ENCODE measurements around the gene MYL6.
A peak's percentile ranks its signal among the peaks of the same experiment; 100 is the strongest.
"Not testable (repeated sequence)": the region's sequence is repeated elsewhere in the genome, so short reads cannot be mapped to it uniquely, and the experiment has no call there.

The MYL6 gene

GRCh38 chr12:56158029-56158925 lies at the start of gene MYL6:
Gene MYL6, plus strand, starts transcription at chr12:56158359. Its CDS starts 43 bp downstream, at chr12:56158402.
- DNase-seq, result peak; percentile 86

DNA sequence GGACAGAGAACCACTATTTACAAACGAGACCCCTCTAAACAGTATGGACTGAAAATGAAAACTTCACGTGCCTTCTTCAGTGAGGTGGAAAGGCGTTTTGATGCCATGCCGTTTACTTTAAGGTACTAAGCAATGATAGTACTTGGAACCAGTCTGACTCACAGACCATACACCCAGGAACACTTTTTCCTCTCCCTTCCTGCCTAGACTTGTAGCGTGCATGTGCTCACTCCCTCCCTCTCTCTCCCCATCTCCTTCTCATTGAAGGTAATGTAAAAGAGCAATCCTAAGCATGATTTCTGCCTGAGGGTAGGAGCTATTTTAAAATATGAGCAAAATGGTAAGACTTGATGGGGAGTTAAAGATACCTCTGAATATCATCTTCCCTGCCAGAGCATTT lies 47.6 kb upstream of the MYL6 start:
- DNase-seq, result no peak

DNA sequence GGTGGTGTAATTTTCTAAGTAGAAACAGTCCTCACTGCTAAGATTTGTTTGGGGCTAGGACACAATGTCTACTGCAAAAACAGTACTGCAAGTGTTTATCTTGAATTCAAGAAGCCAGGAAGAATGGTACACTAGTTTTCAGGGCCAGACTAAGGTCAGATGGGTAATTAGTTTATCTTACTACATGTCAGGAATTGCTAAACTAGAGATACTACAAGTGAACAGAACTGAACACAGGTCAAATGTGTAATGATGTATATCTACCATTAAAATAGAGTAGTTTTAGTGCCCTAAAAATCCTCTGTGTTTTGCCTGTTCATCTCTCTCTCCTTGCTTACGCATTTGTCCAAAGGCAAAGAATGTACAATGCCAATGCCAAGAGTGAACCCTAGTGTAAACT lies 44.1 kb upstream of the MYL6 start:
- no peak for DNase-seq

GRCh38 chr12:56115329-56115728 lies 42.8 kb upstream of the MYL6 start:
- DNase-seq, result no peak

DNA sequence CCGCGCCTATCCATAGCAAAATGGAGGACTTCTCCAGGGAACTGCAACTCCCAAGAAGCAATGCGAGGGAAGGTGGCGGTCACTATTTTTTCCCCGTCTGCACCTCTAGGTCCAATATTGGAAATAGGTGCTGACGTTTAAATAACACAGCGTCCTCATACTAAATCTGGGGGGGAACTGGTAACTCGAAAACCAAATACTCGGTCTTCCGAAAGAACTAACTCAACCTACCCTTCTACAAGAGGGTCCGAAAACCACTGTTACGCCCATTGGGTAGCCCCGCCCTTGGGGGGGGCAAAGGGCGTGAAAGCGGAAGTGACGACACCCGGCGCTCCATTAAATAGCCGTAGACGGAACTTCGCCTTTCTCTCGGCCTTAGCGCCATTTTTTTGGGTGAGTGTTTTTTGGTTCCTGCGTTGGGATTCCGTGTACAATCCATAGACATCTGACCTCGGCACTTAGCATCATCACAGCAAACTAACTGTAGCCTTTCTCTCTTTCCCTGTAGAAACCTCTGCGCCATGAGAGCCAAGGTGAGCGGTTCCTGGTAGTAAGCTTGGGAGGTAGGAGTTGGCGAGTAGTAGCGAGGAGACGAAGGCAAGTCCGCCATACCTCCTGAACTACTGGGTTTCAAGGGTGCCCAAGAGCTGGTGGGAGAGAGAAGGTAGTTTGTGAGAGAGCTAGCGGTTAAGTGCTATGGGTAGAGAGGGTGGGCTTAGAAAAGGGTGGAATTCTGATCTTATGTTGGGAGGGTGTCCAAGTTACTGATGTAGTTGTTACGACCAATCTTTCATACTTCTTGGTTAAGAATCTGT lies 41.7 kb upstream of the MYL6 start, which contains the start of gene RPL41:
Gene RPL41 (plus strand): TSS at position 367 of the 815 bp plus-strand sequence.
- DNase-seq, result peak; percentile 88

DNA sequence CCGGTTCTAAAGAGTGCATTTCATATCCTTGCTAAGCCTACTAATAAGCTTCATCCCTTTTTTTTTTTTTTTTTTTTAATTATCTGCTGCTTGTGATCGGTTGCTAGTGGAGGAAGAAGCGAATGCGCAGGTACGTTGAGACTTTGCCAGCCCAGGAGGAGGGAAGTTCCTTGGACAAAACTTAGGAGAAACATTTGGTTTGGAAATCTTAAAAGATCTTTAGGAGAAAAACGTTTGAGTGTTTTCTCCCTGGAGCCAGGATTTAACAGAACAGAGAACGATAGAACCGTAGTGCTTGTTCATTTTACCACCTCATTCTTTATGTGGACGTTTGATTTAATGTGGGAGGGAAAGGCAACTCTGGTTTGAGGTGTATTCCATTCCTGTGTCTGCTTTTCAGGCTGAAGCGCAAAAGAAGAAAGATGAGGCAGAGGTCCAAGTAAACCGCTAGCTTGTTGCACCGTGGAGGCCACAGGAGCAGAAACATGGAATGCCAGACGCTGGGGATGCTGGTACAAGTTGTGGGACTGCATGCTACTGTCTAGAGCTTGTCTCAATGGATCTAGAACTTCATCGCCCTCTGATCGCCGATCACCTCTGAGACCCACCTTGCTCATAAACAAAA lies 41.0 kb upstream of the MYL6 start:
- DNase-seq, result not testable (repeated sequence)

GRCh38 chr12:56117778-56118687 lies 40.1 kb upstream of the MYL6 start, which contains the start of gene ZC3H10:
Gene ZC3H10, plus strand, starts transcription at chr12:56118266. Its CDS starts 2,297 bp downstream, at chr12:56120563.
- DNase-seq, result peak; percentile 91

- no peak for DNase-seq
Observed at GRCh38 chr12:56118688-56119357, 39.3 kb upstream of the MYL6 start.

GRCh38 chr12:56119361-56119796 lies 38.8 kb upstream of the MYL6 start:
- DNase-seq, result peak; percentile 59

DNA sequence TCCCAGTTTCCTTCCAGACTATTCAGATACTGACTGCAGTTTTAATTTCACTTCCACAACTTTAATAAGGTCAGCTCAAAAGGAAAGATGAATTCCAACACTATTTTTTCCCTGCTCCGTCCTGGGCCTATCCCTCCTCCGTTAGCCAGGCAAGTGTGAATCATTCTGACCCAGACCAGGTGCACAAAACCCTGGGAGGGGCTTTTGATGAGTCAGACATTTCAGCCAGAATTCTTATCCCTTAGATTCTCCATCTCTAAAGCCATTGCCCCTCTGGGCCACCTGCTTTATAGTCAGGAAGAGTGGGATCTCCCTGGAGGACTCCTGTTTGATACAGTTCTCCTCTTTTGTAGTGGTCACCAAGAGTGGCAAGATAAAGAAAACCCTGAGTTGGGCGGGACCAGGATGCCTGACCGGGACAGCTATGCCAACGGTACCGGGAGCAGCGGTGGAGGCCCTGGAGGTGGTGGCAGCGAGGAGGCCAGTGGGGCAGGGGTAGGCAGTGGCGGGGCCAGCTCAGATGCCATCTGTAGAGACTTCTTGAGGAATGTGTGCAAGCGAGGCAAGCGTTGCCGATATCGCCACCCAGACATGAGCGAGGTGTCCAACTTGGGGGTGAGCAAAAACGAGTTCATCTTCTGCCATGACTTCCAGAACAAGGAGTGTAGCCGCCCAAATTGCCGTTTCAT lies 37.9 kb upstream of the MYL6 start:
- DNase-seq, result no peak

DNA sequence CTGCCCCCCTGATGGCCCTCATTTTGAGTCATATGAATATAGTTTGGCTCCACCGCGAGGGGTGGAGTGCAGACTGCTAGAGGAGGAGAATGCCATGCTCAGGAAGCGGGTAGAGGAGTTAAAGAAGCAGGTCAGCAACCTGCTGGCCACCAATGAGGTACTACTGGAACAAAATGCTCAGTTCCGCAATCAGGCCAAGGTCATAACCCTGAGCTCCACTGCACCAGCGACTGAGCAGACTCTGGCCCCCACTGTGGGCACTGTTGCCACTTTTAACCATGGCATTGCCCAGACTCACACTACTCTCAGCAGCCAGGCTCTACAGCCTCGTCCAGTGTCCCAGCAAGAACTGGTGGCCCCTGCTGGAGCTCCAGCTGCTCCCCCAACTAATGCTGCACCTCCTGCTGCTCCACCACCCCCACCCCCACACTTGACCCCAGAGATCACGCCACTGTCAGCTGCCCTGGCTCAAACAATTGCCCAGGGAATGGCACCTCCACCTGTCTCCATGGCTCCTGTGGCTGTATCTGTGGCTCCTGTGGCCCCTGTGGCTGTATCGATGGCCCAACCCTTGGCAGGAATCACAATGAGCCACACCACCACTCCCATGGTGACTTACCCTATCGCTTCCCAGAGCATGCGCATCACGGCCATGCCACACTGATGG lies 36.8 kb upstream of the MYL6 start:
- no peak for DNase-seq

DNA sequence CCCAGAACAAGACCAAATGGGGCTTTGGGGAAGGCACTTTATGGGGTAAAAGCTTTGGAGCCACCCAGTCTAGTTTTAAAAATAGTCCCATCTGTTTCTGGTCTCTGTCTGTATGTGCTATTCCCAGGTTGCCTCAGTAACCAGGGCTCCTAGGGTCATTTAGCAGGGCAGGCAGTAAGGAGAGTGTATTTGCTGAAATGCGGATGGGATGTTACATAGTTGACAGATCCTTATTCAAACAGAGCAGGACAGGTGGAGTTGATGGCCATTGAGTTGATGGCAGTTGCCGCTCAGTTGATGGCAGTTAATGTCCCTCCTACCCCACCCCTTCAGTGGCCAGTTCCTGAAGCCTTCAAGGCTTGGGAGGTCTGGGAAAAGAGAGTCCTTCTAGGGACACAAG lies 35.5 kb upstream of the MYL6 start:
- DNase-seq, result no peak

DNA sequence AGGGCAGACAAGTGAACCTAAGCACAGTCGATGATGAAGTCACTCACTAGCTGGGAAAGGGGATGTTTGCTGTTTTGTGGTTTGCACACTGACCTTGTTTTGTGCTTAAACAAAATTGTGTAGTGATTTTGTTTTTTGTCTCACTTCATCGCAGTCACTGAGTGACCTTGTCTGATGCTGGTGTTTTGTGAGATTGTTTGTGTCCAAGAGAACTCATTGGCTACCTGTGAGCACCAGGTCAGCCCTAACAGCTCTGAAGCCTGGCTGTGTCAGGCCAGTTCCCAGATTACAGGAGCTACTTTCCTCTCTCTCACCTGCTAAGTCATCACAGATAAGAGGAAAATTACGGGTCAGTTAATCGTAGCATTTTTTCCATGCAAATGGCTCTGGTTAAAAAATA lies 34.0 kb upstream of the MYL6 start:
- DNase-seq, result no peak

DNA sequence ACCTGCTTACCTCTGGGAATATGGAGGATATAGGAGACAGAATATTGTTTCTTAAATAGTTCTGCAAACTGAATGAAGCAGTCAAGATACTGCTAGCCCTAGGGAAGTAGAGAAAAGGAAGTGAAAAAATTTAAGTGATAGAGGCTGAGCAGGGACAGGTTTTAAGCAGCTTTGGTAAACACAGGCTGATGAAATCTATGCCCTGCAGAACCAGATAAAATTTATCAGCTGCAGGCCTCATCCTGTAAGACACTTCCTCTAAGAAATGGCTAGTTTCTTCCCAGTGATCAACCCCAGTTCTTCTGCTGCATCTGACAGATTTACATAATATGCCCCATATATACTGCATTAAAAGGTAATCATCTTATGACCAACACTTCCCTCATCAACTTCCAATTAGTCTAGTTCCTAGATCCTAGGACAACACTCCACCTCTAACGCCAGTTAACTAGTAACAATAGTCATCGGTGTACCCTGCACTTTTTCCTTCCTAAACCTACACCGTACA lies 31.4 kb upstream of the MYL6 start:
- no peak for DNase-seq

DNA sequence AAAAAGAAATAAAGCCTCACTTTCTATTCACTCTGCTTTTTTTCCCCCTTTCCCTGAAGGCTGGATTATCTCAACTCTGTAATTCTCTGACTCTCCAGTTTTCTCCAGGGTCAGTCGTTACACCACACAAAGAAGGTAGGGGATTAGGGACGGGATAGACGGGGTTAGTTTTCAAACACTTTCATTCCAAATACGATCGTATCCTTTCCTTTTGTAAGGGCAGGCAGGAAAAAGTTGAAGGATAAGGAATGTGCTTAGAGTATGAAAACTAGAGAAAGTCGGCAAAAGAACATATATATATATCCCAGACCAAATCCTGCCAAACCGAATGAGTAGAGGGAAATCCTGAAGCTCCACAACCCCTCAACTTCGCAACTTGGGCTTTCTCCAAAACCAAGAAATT lies 30.7 kb upstream of the MYL6 start:
- DNase-seq, result no peak

DNA sequence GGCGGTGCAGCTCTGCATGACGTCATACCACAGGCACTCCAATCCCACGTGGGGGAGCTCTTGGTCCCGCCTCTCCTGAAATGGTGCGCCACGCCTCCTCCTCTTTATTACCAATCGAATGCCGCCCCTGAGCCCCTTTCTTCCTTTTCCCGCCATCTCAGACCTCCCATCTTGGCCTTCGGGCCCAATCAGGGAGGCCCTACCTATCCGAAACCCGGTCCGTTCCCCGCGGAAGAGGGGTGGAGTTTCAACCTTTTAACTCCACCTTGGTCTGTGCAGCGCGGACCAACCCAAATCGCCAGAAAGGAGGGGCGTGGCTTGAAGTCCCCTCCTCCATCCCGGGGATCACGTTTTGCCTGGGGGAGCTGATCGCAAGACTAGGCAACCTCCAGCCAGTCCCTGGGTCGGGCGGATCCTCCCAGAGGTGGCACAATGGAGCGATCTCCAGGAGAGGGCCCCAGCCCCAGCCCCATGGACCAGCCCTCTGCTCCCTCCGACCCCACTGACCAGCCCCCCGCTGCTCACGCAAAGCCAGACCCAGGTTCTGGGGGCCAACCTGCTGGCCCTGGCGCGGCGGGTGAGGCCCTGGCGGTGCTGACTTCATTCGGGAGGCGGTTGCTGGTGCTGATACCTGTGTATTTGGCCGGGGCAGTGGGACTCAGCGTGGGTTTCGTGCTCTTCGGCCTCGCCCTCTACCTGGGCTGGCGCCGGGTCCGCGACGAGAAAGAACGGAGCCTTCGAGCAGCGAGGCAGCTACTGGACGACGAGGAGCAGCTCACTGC lies 30.1 kb upstream of the MYL6 start, which contains the start of gene ESYT1:
Gene ESYT1 (plus strand): TSS at position 380 of the 782 bp plus-strand sequence. CDS start 53 bp downstream, at position 433.
- DNase-seq, result peak; percentile 93

GRCh38 chr12:56128670-56129205 lies 29.4 kb upstream of the MYL6 start:
- peak; percentile 24 for DNase-seq

DNA sequence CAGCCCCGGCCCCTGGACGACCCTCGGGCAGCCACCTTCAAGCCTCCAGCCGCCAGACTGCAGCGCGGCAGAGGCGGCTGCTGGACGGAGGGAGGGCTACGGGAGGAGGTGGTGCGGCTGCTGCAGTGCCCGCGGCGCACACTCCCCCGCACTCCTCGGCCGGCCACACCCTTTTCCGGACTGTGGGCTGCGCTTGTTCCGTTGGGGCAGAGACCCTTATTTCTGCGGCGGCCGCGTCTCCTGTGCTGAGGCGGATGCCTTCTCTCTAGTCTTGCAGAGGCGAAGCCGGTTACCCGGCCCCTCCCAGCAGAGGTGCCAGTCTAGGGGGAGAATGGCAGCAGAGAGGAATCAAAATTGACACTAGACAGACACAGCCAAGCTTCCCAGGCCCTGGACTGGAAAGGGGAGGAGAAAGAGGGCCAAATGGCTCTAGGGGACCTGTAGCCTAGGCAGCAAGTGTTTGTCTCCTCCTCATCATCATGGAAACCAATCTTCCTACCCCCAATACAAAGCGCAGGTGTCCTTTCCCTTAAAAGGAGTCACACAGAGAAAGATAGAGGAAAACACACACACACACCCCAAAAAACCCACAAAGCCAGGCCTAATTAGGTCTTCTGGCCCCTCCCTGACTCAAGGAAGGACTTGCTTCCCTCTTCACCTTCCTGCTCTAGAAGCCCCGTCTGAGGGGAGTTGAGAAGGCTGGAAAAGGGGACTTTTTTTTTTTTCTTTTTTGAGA lies 28.8 kb upstream of the MYL6 start:
- peak; percentile 24 for DNase-seq
